Measurements from ENCODE around the gene NOTCH1. TPM values are rescaled to one million over a fixed set of nuclear protein-coding genes. Genes with fewer than 3 reads are reported as not detected.
A peak's percentile ranks its signal among the peaks of the same experiment; 100 is the strongest.

Gene NOTCH1
- total and polyA plus RNA-seq, 2 of the 13 experiments (the other 11 are each of a cell fraction or from before 2014, with no cell fraction given): 0.09 to 0.35 TPM

- TF ChIP-seq, protein P1, sequence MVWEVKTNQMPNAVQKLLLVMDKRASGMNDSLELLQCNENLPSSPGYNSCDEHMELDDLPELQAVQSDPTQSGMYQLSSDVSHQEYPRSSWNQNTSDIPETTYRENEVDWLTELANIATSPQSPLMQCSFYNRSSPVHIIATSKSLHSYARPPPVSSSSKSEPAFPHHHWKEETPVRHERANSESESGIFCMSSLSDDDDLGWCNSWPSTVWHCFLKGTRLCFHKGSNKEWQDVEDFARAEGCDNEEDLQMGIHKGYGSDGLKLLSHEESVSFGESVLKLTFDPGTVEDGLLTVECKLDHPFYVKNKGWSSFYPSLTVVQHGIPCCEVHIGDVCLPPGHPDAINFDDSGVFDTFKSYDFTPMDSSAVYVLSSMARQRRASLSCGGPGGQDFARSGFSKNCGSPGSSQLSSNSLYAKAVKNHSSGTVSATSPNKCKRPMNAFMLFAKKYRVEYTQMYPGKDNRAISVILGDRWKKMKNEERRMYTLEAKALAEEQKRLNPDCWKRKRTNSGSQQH (CRISPR knock-in tag; IDR thresholded peaks at IDR 0.05; ENCODE audit: low read depth): no peak; the same call in 1 of the 2 replicates
- TF ChIP-seq FLYWCH1 (CRISPR knock-in tag; IDR thresholded peaks at IDR 0.05) (no peak), RBAK (CRISPR knock-in tag; IDR thresholded peaks at IDR 0.05) (no peak), ZFP36 (IDR thresholded peaks at IDR 0.05; ENCODE audit: borderline replicate concordance, low read depth, low read length, partially characterized antibody) (no peak), CBX5 (CRISPR knock-in tag; IDR thresholded peaks at IDR 0.05; ENCODE audit: borderline replicate concordance) (no peak), CEBPG (CRISPR knock-in tag; IDR thresholded peaks at IDR 0.05) (no peak), FOXJ3 (CRISPR knock-in tag; IDR thresholded peaks at IDR 0.05; ENCODE audit: borderline replicate concordance) (no peak), ZNF335 (CRISPR knock-in tag; IDR thresholded peaks at IDR 0.05) (no peak), ZNF570 (CRISPR knock-in tag; IDR thresholded peaks at IDR 0.05; ENCODE audit: borderline replicate concordance) (no peak), ZNF510 (CRISPR knock-in tag; IDR thresholded peaks at IDR 0.05; ENCODE audit: low read depth) (no peak), ZNF331 (CRISPR knock-in tag; IDR thresholded peaks at IDR 0.05) (no peak), NRL (CRISPR knock-in tag; IDR thresholded peaks at IDR 0.05; ENCODE audit: borderline replicate concordance) (no peak), ZFP1 (CRISPR knock-in tag; IDR thresholded peaks at IDR 0.05) (no peak), ZNF17 (CRISPR knock-in tag; IDR thresholded peaks at IDR 0.05) (no peak), MXD4 (CRISPR knock-in tag; IDR thresholded peaks at IDR 0.05) (no peak), ZNF543 (CRISPR knock-in tag; IDR thresholded peaks at IDR 0.05) (no peak), HIVEP1 (CRISPR knock-in tag; IDR thresholded peaks at IDR 0.05) (no peak; the same call in 1 of the 2 replicates), ATF3 (CRISPR knock-in tag; IDR thresholded peaks at IDR 0.05) (no peak), MED8 (CRISPR knock-in tag; IDR thresholded peaks at IDR 0.05; ENCODE audit: insufficient replicate concordance) (no peak), RFXANK (CRISPR knock-in tag; IDR thresholded peaks at IDR 0.05) (no peak)
- TF ChIP-seq, protein P2, sequence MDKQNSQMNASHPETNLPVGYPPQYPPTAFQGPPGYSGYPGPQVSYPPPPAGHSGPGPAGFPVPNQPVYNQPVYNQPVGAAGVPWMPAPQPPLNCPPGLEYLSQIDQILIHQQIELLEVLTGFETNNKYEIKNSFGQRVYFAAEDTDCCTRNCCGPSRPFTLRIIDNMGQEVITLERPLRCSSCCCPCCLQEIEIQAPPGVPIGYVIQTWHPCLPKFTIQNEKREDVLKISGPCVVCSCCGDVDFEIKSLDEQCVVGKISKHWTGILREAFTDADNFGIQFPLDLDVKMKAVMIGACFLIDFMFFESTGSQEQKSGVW (CRISPR knock-in tag; IDR thresholded peaks at IDR 0.05; ENCODE audit: borderline replicate concordance): no peak
- TF ChIP-seq, protein P3, sequence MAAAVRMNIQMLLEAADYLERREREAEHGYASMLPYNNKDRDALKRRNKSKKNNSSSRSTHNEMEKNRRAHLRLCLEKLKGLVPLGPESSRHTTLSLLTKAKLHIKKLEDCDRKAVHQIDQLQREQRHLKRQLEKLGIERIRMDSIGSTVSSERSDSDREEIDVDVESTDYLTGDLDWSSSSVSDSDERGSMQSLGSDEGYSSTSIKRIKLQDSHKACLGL (CRISPR knock-in tag; IDR thresholded peaks at IDR 0.05): 0 out of 2 replicates have a peak, but pooled peaks have one; percentile 35
- TF ChIP-seq, protein P4, sequence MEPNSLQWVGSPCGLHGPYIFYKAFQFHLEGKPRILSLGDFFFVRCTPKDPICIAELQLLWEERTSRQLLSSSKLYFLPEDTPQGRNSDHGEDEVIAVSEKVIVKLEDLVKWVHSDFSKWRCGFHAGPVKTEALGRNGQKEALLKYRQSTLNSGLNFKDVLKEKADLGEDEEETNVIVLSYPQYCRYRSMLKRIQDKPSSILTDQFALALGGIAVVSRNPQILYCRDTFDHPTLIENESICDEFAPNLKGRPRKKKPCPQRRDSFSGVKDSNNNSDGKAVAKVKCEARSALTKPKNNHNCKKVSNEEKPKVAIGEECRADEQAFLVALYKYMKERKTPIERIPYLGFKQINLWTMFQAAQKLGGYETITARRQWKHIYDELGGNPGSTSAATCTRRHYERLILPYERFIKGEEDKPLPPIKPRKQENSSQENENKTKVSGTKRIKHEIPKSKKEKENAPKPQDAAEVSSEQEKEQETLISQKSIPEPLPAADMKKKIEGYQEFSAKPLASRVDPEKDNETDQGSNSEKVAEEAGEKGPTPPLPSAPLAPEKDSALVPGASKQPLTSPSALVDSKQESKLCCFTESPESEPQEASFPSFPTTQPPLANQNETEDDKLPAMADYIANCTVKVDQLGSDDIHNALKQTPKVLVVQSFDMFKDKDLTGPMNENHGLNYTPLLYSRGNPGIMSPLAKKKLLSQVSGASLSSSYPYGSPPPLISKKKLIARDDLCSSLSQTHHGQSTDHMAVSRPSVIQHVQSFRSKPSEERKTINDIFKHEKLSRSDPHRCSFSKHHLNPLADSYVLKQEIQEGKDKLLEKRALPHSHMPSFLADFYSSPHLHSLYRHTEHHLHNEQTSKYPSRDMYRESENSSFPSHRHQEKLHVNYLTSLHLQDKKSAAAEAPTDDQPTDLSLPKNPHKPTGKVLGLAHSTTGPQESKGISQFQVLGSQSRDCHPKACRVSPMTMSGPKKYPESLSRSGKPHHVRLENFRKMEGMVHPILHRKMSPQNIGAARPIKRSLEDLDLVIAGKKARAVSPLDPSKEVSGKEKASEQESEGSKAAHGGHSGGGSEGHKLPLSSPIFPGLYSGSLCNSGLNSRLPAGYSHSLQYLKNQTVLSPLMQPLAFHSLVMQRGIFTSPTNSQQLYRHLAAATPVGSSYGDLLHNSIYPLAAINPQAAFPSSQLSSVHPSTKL (CRISPR knock-in tag; IDR thresholded peaks at IDR 0.05): no peak
- TF ChIP-seq, protein P5, sequence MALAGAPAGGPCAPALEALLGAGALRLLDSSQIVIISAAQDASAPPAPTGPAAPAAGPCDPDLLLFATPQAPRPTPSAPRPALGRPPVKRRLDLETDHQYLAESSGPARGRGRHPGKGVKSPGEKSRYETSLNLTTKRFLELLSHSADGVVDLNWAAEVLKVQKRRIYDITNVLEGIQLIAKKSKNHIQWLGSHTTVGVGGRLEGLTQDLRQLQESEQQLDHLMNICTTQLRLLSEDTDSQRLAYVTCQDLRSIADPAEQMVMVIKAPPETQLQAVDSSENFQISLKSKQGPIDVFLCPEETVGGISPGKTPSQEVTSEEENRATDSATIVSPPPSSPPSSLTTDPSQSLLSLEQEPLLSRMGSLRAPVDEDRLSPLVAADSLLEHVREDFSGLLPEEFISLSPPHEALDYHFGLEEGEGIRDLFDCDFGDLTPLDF (CRISPR knock-in tag; IDR thresholded peaks at IDR 0.05): no peak
Observed at GRCh38 chr9:136483589-136484152, 62.2 kb downstream of the NOTCH1 start (continued).
